Measurements from ENCODE around the gene KLF9. TPM values are rescaled to one million over a fixed set of nuclear protein-coding genes. Genes with fewer than 3 reads are reported as not detected.
A peak's percentile ranks its signal among the peaks of the same experiment; 100 is the strongest.

The KLF9 gene
- total and polyA plus RNA-seq, 9 of the 15 experiments (the other 6 are each of a cell fraction or from before 2014, with no cell fraction given) = 3.3 to 11.9 (median 6.9) TPM

GRCh38 chr9:70413799-70414775, at the start of gene KLF9 (continued):
- TF ChIP-seq HOXB6 (CRISPR knock-in tag; IDR thresholded peaks at IDR 0.05; ENCODE audit: borderline replicate concordance) = no peak
- no peak for TF ChIP-seq PML (IDR thresholded peaks at IDR 0.05; ENCODE audit: low read length)
- no peak for TF ChIP-seq ZNF124 (CRISPR knock-in tag; IDR thresholded peaks at IDR 0.05)
- TF ChIP-seq EP400 (IDR thresholded peaks at IDR 0.05) = peak; percentile 91
- TF ChIP-seq CCAR2 (IDR thresholded peaks at IDR 0.05; ENCODE audit: low read depth, low read length) = no peak
- no peak for TF ChIP-seq ZNF77 (CRISPR knock-in tag; IDR thresholded peaks at IDR 0.05)
- TF ChIP-seq RFX5 (IDR thresholded peaks at IDR 0.05; ENCODE audit: low read depth, low read length) = peak; percentile 81
- TF ChIP-seq ZNF57 (CRISPR knock-in tag; IDR thresholded peaks at IDR 0.05) = no peak
- peak; percentile 96 for TF ChIP-seq PKNOX1 (IDR thresholded peaks at IDR 0.05)
- no peak for TF ChIP-seq ZNF217 (CRISPR knock-in tag; IDR thresholded peaks at IDR 0.05)
- no peak for TF ChIP-seq SMARCA4 (IDR thresholded peaks at IDR 0.05)
- no peak for TF ChIP-seq SAFB (IDR thresholded peaks at IDR 0.05; ENCODE audit: borderline replicate concordance, low read depth, low read length)
- TF ChIP-seq EP300 (IDR thresholded peaks at IDR 0.05; ENCODE audit: low read length) = no peak
- no peak for TF ChIP-seq KAT2B (IDR thresholded peaks at IDR 0.05; ENCODE audit: low read depth, low read length)
- no peak for TF ChIP-seq ZKSCAN3 (CRISPR knock-in tag; IDR thresholded peaks at IDR 0.05)
- peak in 1 of 2 experiments; percentile 51; a peak in 1 of 4 replicates for TF ChIP-seq ARNT (IDR thresholded peaks at IDR 0.05)
- TF ChIP-seq TGIF2 (CRISPR knock-in tag; IDR thresholded peaks at IDR 0.05) = no peak
- peak; percentile 19; the same call in 1 of the 2 replicates for TF ChIP-seq BCOR (IDR thresholded peaks at IDR 0.05)
- no peak for TF ChIP-seq ZNF830 (CRISPR knock-in tag; IDR thresholded peaks at IDR 0.05)
- TF ChIP-seq NR2F6 (CRISPR knock-in tag; IDR thresholded peaks at IDR 0.05) = no peak
- no peak for TF ChIP-seq COPS2 (conservative IDR thresholded peaks at IDR 0.05)
- TF ChIP-seq ZBTB9 (CRISPR knock-in tag; IDR thresholded peaks at IDR 0.05) = no peak
- peak; percentile 81 for TF ChIP-seq MYC (IDR thresholded peaks at IDR 0.05; ENCODE audit: low read depth, low read length)
- TF ChIP-seq MYC (CRISPR knock-in tag; IDR thresholded peaks at IDR 0.05; ENCODE audit: borderline replicate concordance, low read depth) = 0 out of 2 replicates have a peak, but pooled peaks have one; percentile 40
- no peak for TF ChIP-seq THAP12 (CRISPR knock-in tag; IDR thresholded peaks at IDR 0.05)
- TF ChIP-seq ZNF23 (CRISPR knock-in tag; IDR thresholded peaks at IDR 0.05) = no peak
